Prostate gland (tissue), 2 donors: ENCODE data around the gene NOS1AP. TPM values are rescaled to one million over a fixed set of nuclear protein-coding genes. Genes with fewer than 3 reads are reported as not detected.

Source experiments
- DNase-seq: peaks from one replicate; pipeline ENCODE4 v3.0.0-alpha.2; 2019; ENCODE audit warnings: low spot score
- H3K27ac ChIP-seq, 2 donors: fragments of 200-600 bp; sonication (generic); 2 replicates each; pipeline ENCODE4 v1.5.1; 2017 to 2019
- H3K27me3 ChIP-seq: fragments of 200-600 bp; sonication (generic); replicated peaks from 2 replicates; pipeline ENCODE4 v1.5.1; 2019; ENCODE audit not compliant: insufficient read depth
- H3K36me3 ChIP-seq, 2 donors: fragments of 200-600 bp; sonication (generic); 1 replicate in 1 of 2; 2 replicates in 1 of 2; pipeline versions ENCODE4 v1.5.1 to v1.8.1; 2017 to 2019
- H3K4me1 ChIP-seq: fragments of 200-600 bp; sonication (generic); replicated peaks from 2 replicates; pipeline ENCODE4 v1.5.1; 2019
- H3K4me3 ChIP-seq, 2 donors: fragments of 200-600 bp; sonication (generic); 2 replicates each; pipeline ENCODE4 v1.5.1; 2017 to 2019
- H3K9me3 ChIP-seq: fragments of 200-600 bp; sonication (generic); 2 replicates; pipeline ENCODE4 v1.5.1; 2017
- CTCF ChIP-seq, 4 experiments: fragments of 200-600 bp in 2 of 4; fragments of 450-650 bp in 2 of 4; sonication (generic) in 2 of 4; IDR thresholded peaks; 1 replicate in 3 of 4; 2 replicates in 1 of 4; pipeline ENCODE4 v1.5.1; 2016 to 2019; ENCODE audit warnings: antibody characterized with exemption in 4 of 4, mild to moderate bottlenecking in 2 of 4, moderate library complexity in 2 of 4
- POLR2A ChIP-seq: fragments of 450-650 bp; IDR thresholded peaks from one replicate; pipeline ENCODE4 v1.6.1; 2016; ENCODE audit warnings: antibody characterized with exemption, mild to moderate bottlenecking
- POLR2AphosphoS5 ChIP-seq: sonication (generic); formaldehyde crosslinking; IDR thresholded peaks from one replicate; pipeline ENCODE4 v1.6.1; 2017; ENCODE audit warnings: antibody characterized with exemption
- WGBS: methylation state at CpG from one replicate; pipeline ENCODE4 v1.1.5; 2018; 5-methylcytosine and 5-hydroxymethylcytosine counted together
- intact Hi-C: fragments of 100-400 bp; cut with DNase I; formaldehyde crosslinking; loops from one replicate; pipeline ENCODE4 v1.14.2; 2022
- total RNA-seq, 2 donors: library from RNA; depleted of rRNA; stranded (reverse); fragments of >200 nt; gene quantifications; one replicate each; pipeline ENCODE4 v1.1.0, GENCODE V29; 2016

The NOS1AP gene
- total RNA-seq, 2 donors from 2014 or later = 9.9 to 11.0 TPM

- no peak overlapping the region for H3K4me3 ChIP-seq
- H3K9me3 ChIP-seq = no peaks in the 10 kb centered on the region
- DNase-seq = no peak
- TF ChIP-seq POLR2AphosphoS5 (no peak), CTCF (IDR thresholded peaks at IDR 0.05) (no peak), POLR2A (no peak)
- no peaks in the 10 kb centered on the region for H3K36me3 ChIP-seq
- intact Hi-C loops = no loop called here
- no peak overlapping the region for H3K27ac ChIP-seq
- no peaks in the 10 kb centered on the region for H3K4me1 ChIP-seq
- H3K27me3 ChIP-seq = no peaks in the 10 kb centered on the region
- 79% methylated on average over 3 of the region's 3 CpGs for WGBS
These were observed 224.5 kb downstream of the NOS1AP start for GRCh38 chr1:162294015-162294414.

GRCh38 chr1:162297208-162297607, 227.7 kb downstream of the NOS1AP start:
- WGBS = 88% methylated on average over 4 of the region's 4 CpGs
- no peaks in the 10 kb centered on the region for H3K27me3 ChIP-seq
- no peak for DNase-seq
- intact Hi-C loops = no loop called here
- no peaks in the 10 kb centered on the region for H3K9me3 ChIP-seq
- H3K36me3 ChIP-seq = no peaks in the 10 kb centered on the region
- no peak overlapping the region for H3K27ac ChIP-seq
- TF ChIP-seq POLR2A (no peak), POLR2AphosphoS5 (no peak), CTCF (IDR thresholded peaks at IDR 0.05) (no peak)
- no peak overlapping the region for H3K4me3 ChIP-seq
- no peaks in the 10 kb centered on the region for H3K4me1 ChIP-seq

GRCh38 chr1:162298266-162298665, 228.8 kb downstream of the NOS1AP start:
- Histone ChIP-seq H3K9me3 (no peaks in the 10 kb centered on the region), H3K36me3 (no peaks in the 10 kb centered on the region), H3K27ac (no peak overlapping the region), H3K4me3 (no peak overlapping the region), H3K27me3 (no peaks in the 10 kb centered on the region), H3K4me1 (no peaks in the 10 kb centered on the region)
- WGBS = 97% methylated on average over 2 of the region's 2 CpGs
- DNase-seq = no peak
- TF ChIP-seq CTCF (IDR thresholded peaks at IDR 0.05) (no peak), POLR2AphosphoS5 (no peak), POLR2A (no peak)
- intact Hi-C loops = no loop called here

GRCh38 chr1:162299018-162299417, 229.5 kb downstream of the NOS1AP start:
- Histone ChIP-seq H3K4me3 (no peak overlapping the region), H3K36me3 (no peaks in the 10 kb centered on the region), H3K9me3 (no peaks in the 10 kb centered on the region), H3K4me1 (no peaks in the 10 kb centered on the region), H3K27me3 (no peaks in the 10 kb centered on the region), H3K27ac (no peak overlapping the region)
- DNase-seq = no peak
- TF ChIP-seq POLR2A = no peak
- no peak for TF ChIP-seq CTCF (IDR thresholded peaks at IDR 0.05)
- no peak for TF ChIP-seq POLR2AphosphoS5
- intact Hi-C loops = no loop called here

GRCh38 chr1:162300057-162300917, 230.8 kb downstream of the NOS1AP start:
- Histone ChIP-seq H3K4me1 (no peaks in the 10 kb centered on the region), H3K4me3 (no peak overlapping the region), H3K27me3 (no peaks in the 10 kb centered on the region), H3K36me3 (no peaks in the 10 kb centered on the region), H3K27ac (no peak overlapping the region), H3K9me3 (no peaks in the 10 kb centered on the region)
- 68% methylated on average over 8 of the region's 8 CpGs for WGBS
- intact Hi-C loops = no loop called here
- DNase-seq = no peak
- no peak for TF ChIP-seq POLR2A
- no peak for TF ChIP-seq CTCF (IDR thresholded peaks at IDR 0.05)
- no peak for TF ChIP-seq POLR2AphosphoS5
